ENCODE data around the gene WNK2.

WNK2 gene

DNA sequence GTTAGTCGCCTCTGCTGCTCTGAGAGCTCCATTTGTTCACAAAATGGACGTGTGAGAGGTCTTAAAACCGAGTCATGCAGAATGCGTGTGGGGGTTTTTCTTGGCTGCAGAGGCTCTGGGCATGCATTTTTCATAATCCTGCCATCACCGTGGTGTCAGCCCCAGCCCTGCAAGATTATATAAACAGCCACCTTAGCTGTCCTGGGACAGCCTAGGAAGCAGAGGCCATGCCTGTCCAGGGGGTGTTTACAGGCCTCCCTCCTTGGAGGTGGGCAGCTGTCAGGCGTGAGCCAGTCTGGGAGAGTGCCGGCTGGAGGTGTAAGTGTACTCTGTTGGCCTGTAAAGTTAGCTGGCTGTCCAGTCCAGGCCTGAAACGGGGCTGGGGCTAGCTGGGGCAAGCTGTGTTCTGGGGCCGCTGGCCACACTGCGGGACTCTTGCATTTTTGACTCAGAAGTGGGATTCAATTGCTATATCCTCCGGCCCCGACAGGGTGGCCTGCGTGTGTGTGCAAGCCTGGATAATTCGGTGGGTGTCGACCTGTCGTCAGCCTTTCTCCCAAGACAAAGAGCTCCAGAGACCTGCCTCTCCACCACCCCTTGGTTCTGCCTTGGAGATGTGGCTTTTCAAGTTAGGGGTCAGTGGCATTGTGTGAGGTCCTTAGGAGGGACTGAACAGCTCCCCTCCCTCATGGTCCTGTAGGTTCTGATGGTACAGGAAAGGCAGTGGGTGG, 2.4 kb downstream of the WNK2 start:
- DNase-seq = no peak

DNA sequence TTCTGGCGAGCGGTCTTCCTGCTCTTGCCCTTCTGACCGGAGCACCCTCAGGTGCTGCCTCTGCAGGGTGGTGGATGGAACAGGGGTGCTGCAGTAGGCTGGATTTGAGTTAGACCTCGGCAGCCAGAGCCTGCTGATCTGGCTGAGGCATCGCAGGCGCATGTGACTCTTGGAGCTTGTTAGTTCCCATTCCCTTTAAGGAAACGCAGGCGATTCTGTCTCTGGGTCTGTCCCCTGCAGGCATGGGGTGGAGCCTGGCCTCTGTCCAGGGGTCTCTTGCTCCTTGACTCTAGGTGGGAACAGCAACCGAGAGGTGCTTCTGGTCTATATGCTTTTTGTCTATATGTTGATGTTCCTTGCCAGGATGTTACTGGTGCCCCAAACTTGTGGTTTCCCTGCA, 3.1 kb downstream of the WNK2 start:
- DNase-seq = no peak

DNA sequence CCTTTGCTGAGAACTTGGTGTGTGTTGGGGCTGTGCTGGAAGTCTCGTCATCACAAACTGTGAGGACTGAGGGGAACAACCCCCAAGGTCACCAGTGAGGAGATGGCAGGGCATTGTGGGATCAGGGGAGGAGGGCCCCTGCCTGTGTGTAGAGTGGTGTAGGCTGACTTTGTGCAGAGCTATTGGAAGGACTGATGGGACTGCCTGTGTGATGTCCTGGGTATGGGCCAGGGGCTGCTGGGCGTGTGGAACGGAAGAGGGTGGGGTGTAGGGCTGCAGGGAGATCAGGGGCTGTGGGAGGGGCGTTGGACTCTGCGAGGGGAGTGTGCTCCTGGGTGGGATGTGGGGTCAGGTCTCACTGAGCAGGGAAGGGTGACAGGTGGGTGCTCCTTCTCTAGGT, 3.6 kb downstream of the WNK2 start:
- no peak for DNase-seq

DNA sequence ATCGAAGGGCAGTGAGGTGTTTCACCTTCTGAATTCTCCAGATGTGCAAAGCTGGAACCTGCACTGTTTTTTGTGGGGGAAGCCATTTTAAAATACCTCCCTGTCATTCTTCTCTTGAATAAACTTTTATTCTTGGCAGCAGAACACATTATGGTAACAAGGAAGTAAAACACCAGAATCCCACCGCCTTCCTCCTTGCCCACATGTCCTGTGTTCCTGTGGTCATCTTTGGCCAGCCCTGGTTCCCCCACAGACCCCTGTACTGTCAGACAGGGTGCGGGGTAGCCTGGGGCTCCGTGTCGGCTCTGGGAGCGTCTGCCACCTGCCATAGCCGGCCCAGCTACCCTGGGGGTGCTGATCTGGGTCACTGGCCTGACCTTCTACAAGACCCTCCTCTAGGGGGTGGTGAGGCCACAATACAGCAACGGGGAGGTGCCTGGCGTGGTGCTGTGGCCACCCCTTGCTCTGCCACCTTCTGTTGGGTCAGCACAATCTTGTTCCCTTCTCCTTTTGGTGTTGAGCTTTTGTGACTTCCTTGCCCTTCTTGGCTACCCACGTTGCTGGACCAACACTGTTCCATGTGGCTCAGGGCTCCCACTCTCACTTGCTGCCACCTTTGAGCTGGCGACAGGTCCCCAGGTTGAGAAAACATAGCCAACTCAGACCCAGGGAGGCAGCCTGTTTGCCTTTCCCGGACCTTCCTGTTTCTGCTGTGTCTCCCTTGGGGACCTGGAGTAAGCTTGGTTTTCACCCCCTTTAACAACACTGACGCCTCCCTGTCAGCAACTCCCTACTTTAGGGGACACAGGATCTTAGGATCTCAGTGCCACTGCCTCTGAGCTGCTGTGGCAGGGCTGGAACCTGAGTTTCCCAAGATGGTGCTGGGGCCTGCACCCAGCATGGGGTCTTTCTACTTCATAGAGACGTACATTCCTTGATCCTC, 4.8 kb downstream of the WNK2 start:
- no peak for DNase-seq

DNA sequence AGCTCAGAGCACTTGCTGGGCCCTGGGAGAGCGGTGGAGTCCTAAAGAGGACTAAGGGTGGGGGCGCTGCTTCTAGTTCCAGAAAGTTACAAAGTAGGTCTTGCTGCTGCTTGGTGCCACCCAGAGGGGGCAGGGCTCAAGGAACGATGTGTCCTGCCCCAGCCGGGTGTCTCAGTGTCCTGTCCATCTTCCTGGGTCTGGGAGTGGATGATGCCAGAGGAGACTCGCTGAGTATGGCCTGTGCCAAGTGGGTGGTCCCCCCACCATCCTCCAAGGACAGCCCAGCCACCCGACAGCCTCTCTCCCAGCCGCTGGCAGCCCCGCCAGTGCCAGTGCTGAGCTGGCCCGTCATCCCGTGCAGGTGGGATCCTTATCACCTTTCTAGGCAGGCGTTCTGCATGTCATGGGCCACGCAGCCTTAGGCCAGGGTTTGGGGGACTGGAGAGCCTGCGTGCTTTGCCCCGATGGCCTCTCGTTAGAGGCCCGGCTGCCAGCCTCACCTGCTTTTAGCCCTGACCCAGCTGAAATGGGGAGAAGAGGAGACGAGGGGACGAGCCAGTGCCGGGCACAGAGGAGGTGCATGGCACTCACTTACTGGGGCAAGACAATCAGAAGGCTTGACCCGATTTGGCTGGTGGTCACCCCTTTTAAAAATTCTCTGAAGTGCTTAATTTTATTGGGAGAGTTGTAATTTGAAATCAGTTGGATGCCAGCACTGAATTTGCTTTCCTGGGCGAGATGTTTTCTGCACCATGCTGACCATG, 5.6 kb downstream of the WNK2 start:
- DNase-seq = no peak

DNA sequence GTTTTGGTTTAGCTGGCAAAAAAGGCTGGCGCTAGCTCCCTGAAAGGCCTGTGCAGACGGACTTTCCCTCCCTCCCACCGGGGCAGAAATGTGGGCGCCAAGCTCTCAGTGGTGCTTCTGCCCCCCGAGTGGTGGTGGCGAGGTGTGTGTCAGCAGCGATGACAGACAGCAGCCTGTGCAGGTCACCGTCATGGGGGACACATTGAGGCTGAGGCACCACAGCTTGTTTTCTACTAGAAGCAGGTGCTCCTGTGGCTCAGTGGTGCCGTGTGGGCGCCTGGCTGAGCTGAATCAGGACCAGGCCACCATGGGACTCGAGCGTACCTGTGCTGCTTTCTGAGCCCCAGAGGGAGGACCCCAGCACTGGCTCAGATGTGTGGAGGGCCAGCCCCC, 6.2 kb downstream of the WNK2 start:
- DNase-seq = no peak

DNA sequence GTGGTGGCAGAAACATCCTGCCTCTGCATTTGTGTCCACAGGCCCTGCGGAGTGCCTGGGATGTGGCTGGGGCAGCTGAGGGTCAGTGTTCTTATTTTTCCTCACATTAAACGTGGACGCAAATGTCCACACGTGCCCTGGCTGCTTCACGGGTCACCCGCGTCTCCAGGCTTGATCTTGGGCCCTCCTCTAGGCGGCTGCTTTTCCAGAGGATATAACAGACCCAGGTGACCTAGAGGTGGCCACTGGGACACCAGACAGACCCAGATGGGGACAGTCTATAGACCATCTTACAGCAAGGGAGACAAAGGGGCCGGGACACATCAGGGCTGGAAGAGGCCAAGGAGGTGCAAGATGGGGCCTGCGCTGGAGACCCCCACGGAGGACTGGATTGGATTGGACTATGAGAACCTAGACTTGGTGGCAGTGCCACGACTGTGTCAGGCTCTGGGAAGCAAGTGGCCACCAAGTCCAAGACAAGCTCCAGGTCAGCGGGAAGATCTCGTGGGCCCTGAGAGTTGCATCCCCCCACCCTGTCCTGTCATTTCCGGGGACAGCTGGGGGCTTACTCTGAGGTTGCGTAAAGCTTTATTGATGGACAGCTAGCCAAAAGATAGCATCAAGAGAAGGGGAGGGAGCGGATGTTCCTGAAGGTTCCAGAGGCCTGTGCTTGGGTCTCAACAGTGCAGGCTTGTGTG, 6.9 kb downstream of the WNK2 start:
- no peak for DNase-seq

DNA sequence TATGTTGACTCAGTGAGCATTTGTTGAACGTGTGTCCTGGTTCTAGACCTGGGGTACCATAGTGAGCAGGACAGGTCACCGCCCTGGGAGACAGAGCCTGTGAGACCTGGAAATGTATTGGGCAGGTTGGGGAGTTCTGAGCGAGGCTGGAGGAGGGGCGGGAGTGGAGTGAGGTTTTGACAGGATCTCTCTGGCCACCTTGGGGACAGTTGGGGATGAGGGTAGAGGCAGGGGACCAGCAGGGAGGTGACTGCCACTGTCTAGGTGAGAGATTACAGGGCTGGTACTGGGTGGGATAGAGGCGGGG, 7.4 kb downstream of the WNK2 start:
- no peak for DNase-seq

DNA sequence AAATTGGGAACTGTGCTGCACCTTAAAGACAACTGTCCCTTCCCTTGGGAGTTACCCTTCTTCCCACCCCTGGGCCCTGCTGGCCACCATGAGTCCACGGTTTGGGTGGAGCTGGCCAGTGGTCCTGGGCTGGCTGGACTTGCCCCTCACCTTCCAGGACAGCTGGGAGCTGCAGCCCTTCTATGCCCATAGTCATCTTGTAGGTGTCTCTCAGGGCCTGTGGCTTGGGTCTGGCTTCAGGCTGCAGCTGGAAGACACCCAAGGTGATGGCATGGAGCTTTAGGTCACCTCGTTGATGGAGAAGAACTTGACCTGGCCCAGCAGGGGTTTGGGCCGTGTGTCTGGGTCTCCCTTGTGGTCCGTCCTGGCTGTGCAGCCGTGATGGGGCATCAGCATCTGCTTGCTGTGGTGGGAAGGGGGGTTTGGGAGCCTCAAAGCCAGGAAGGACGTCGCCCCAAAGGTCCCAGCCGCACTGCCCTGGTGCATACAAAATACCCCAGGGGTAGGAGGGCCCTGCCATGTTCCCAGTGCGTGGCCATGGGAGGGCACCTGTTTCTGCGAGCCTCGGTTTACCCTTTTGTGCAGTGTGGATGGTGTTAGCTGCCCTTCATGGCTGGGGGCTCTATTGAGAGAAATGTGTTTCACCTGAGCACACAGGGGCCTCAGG, 8.9 kb downstream of the WNK2 start:
- DNase-seq = no peak

DNA sequence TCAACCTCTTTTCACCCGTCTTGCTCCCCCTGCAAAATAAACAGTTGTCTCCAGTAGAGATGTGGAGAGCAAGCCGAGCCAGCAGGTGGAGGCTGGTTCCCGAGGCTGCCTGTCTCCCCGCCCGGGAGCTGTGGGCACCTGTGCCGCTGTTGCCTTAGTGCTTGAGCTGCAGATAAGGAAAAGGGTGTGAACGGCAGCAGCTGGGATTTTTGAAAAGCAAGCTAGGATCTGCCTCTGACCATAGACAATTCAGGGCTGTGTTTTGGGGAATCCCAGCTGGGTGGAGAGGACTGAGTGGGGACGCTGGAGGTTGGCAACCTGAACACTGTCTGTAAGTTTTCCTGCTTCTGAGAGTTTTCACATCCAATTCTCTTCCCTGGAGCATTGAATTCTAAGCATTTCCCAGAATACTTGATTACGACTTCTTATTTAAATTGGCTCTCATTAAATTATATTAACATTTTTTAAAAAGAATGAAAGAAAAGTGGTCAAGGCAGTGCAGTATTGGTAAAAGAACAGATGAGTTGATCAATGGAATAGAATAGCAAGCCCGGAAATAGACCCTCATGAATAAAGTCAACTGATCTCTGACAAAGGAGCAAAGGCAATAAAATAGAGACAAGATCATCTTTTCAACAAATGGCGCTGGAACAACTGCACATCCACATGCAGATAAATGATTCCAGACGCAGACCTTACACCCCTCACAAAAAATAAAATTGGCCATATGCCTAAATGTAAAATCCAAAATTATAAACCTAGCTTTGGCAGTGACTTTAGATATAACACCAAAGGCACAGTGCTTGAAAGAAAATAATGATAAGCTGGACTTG, 9.7 kb downstream of the WNK2 start:
- DNase-seq = no peak

DNA sequence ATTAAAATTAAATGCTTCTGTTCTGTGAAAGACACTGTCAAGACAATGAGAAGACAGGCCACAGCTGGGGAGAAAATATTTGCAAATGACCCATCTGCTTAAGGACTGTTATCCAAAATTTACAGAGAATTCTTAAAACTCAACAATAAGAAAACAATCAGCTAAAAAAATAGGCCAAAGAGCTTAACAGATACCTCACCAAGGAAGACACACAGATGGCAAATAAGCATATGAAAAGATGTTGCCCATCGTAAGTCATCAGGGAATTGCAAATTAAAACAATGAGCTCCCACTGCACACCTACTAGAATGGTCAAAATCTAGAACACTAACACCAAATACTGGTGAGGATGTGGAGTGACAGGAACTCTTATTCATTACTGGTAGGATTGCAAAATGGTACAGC, 10.3 kb downstream of the WNK2 start:
- DNase-seq = no peak

DNA sequence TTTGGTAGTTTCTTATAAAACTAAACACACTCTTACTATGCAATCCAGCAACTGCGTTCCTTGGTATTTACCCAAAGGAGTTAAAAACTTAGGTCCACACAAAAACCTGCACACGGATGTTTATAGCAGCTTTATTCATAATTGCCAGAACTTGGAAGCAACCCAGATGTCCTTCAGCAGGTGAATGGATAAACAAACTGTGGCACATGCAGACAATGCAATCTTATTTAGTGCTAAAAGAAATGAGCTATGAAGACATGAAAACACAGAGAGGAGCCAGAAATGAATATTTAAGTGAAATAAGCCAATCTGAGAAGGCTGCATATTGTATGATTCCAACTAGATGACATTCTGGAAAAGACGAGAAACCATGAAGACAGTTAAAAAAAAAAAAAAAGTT, 10.7 kb downstream of the WNK2 start:
- DNase-seq = no peak

DNA sequence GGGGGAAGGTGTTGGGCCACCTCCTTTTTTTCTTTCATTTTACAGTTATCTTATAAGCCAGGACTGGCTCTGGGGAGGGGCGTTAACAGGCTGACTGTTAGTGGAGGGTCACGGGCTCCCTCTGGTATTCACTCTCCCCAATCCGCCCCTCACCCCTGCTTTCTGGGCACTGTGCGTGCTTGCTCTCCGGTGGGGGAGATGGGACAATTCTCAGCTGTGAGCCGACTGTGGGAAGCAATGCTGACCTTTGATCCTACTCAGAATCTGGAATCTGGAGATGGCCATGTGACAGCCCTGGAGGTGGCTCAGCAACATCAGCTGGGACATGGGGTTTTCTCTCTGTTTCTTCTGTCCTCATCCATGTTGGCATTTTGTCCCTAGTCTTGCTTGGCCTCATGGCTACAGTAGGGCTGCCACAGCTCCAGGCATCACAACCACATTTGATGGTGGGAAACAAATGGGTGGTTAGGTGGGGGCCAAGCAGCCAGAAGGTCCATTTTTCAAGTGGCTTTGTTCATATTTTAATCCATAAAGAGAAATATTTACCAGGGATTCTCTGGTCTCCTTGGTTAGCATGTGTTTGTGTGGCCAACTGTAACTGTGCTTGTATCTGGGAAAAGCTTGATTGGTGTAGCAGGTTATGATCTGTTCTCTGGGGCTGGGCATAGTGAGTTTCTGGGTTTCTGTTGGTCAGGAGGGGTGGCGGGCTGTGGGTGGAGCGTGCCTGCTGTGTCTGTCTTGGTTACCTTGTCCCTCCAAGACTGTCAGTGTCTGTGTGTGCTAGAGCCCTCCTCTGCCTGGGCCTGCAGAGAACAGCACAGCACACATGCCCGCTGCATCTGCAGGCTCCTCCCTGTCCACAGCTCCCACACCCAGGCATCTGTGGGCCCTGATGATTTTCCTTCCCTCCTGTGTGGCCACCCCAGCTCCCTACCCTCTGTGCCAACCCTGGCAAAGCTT, 12.4 kb downstream of the WNK2 start:
- DNase-seq = no peak

DNA sequence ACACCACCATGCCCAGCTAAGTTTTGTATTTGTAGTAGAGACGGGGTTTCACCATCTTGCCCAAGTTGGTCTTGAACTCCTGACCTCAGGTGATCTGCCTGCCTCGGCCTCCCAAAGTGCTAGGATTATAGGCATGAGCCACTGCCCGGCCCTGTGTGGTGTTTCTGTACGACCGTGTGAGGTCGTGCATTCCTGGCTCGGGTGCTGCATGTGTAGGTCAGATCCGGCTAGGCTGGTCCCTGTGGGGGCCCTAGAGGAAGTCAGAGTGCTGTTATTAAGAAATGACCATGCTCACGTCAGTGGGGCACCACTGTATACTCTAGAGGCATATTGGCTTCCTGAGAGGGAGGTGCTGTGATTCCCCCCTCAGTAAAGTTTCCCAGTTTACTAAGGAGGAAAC, 13.7 kb downstream of the WNK2 start:
- DNase-seq = no peak

DNA sequence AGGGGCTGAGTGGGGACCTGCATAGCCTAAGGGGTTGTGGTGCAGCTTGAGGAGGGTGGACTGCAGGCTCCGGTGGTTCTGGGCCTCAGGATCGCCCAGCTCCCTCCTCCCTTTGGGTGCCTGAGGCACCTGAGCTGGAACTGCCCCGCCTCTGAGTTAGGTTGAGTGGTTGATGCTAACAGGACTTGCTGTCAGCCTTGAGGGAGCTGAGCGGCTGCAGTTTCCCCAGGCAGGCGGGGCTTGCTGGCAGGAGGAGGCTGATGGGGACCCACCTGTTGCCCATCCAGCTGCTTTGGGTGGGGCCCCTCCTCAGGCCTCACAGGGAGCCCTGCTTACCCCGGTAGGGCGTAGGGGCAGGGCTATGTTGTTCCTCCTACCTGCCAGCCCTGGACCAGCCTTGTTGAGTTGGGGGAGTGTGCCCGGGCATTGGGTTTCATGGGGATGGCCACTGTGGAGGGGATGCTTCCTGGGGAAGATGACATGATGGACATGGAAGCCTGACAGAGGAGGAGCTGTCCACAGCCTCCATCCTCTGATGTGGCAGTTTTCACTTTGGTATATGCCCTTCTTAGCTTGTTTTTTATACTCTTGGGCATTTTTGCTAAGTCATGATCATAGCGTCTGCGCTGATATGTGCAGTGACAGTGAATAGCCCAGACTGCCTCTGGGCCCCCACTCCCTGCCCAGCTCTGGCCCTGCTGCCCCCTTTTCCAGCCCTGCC, 14.3 kb downstream of the WNK2 start:
- no peak for DNase-seq

DNA sequence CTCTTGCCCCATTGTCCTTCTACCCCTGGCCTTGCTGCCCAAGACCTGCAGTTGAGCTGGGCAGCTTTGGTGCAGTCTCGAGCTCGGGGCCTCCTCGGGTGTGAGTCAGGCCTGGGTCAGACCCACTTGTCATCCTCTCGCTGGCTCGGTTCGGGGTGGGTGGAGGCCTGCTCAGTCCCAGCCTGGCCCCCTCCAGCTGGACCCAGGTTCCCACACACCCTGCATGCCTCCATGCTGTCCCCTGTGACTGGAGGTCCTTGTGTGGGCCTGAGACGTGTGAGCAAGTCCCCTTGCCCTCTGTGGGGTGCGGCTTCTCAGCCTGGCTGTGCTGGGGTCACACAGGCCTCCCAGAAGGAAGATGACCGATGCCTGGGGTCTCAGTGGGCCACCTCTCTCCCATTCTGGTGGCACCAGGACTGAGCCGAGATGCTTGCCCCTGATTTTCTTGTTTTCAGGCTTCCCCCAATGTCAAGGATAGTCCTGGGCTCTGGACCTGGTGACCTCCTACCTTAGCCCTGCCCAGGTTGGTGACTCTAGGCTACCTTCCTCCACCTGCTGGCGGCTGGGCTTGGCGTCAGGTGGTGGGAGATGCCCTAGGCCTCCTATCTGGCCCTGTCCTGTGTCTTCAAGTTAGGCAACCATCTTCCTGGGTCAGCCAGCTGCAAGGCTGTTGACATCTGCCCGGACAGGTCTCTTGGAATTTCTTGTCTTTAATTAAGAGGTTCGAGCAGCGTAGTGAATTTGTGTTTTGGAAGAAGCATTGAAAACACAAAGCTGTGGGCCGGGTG, 15.1 kb downstream of the WNK2 start:
- no peak for DNase-seq

DNA sequence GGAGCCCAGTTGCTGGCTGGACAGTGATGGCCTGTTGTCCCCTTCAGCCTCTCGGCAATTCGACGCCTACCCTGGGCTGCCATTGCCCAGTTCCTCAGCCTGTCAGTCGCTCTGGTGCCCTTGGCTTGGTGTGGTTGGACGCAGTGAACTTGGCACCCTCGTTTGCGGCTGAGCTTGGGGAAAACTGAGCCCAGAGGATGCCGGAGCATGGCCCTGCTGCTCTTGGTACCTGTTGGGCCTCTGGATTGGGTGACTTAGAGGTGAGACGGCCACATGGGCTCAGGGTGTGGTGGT, 16.5 kb downstream of the WNK2 start:
- no peak for DNase-seq

DNA sequence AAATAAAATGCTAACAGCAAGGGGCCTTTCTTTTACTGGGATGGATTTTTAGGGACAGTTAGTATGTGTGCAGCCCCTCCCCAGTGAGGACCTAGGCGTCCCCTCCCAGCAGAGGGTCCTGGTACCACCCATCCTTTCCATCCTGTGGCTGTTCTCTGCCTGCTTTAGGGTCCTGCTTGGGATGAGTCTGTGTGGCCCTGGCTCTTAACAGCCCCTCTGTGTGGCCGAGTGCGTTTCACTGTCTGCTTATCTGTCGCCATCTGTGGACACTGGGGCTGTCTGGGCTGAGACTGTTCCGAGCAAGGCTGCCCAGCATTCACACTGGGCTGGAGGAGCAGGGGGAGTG, 17.0 kb downstream of the WNK2 start:
- DNase-seq = no peak

DNA sequence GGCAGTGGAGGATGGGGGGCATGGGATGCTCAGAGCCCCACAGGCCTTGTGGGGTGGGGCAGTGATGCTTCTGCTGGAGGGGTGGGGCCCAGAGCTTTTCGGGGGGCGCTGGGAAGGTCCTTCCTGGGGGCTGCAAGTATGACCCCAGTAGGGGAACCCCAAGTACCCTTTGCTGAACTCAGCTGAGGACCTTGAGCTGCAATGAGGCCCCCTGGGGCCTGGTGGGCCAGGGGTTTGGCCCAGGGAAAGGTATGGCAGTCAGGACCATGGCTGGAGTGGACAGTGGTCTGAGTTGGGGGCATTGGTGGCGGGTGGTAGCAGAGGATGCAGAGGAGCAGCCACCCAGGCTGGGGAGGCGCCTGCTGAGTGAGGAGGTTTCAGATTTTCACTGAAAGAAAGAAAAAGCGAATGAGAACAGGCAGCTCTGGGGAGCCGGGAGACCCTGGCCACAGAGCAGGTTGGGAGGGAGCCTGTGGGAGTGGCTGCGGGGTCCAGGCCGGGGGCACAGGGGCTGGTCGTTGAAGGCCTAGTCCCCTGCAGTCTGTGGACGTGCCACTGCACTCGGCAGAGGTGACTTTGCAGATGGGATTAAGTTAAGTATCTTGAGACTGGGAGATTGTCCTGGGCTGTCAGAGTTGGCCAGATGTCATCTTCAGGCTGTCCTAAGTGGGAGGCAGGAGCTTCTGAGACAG, 19.2 kb downstream of the WNK2 start:
- no peak for DNase-seq

All from NCI-H1436 treated with DMSO at 0.1 percent for 48 hours (cell line).